Cardiac muscle cell (in vitro differentiated cells and primary cell): ENCODE data around the gene ITSN2. TPM values are rescaled to one million over a fixed set of nuclear protein-coding genes. Genes with fewer than 3 reads are reported as not detected.

Experiments used
- DNase-seq, 2 donors: peaks; one replicate each; pipeline versions ENCODE4 v3.0.0 to v3.0.0-alpha.2; 2010 to 2017; ENCODE audit warnings: low read depth in 1 of 2, low spot score in 1 of 2
- H3K27ac ChIP-seq: fragments of 200-600 bp; sonication (generic); 2 replicates; pipeline ENCODE4 v1.5.1; 2016
- H3K27me3 ChIP-seq: fragments of 200-600 bp; sonication (generic); 2 replicates; pipeline ENCODE4 v1.6.0; 2016; ENCODE audit warnings: control low read depth
- H3K36me3 ChIP-seq: fragments of 200-600 bp; sonication (generic); 2 replicates; pipeline ENCODE4 v1.5.1; 2016; ENCODE audit warnings: control low read depth
- H3K4me1 ChIP-seq: fragments of 200-600 bp; sonication (generic); 2 replicates; pipeline ENCODE4 v1.8.1; 2017; ENCODE audit warnings: low read depth, mild to moderate bottlenecking, mixed run types
- H3K4me3 ChIP-seq: fragments of 200-600 bp; sonication (generic); 2 replicates; pipeline ENCODE4 v1.5.1; 2016; ENCODE audit warnings: mild to moderate bottlenecking
- H3K9me3 ChIP-seq: fragments of 200-600 bp; sonication (generic); 2 replicates; pipeline ENCODE4 v1.5.1; 2017; ENCODE audit warnings: low read depth, mild to moderate bottlenecking, control low read depth
- polyA plus RNA-seq: library from polyadenylated mRNA; unstranded; fragments of >200 nt; fragmentation: Nextera tagmentation; extraction: Ambion mirVana; gene quantifications from 2 replicates; pipeline ENCODE4 v1.2.1, GENCODE V29; 2016
- total RNA-seq: library from RNA; depleted of rRNA; stranded (reverse); fragments of >200 nt; gene quantifications from 2 replicates; pipeline ENCODE4 v1.2.3, GENCODE V29; 2016
- TF ChIP-seq, protein P1 (sequence below): IDR thresholded peaks from 2 replicates; pipeline ENCODE4 v1.5.1; 2012; ENCODE audit warnings: low read depth, mild to moderate bottlenecking, low read length

Gene ITSN2
- total and polyA plus RNA-seq, 2 experiments from 2014 or later = 22.3 to 22.8 TPM

DNA sequence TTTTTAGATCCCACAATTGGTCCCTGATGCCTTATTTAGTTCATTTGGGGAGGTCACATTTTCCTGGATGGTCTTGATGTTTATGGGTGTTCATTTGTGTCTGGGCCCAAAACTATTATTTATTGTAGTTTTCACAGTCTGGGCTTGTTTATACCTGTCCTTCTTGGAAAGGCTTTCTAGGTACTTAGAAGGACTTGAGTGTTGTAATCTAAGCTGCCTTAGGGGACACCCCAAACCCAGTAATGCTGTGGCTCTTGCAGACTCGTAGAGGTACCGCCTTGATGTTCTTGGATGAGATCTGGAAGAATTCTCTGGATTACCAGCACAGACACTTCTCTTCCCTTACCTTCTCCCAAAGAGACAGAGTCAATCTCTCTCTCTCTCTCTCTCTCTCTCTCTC lies 25.0 kb upstream of the ITSN2 start:
- Histone ChIP-seq H3K36me3 (no peaks in the 10 kb centered on the region), H3K27me3 (no peaks in the 10 kb centered on the region), H3K4me1 (no peaks in the 10 kb centered on the region), H3K4me3 (no peak overlapping the region), H3K9me3 (no peaks in the 10 kb centered on the region), H3K27ac (no peak overlapping the region)
- TF ChIP-seq, protein P1, sequence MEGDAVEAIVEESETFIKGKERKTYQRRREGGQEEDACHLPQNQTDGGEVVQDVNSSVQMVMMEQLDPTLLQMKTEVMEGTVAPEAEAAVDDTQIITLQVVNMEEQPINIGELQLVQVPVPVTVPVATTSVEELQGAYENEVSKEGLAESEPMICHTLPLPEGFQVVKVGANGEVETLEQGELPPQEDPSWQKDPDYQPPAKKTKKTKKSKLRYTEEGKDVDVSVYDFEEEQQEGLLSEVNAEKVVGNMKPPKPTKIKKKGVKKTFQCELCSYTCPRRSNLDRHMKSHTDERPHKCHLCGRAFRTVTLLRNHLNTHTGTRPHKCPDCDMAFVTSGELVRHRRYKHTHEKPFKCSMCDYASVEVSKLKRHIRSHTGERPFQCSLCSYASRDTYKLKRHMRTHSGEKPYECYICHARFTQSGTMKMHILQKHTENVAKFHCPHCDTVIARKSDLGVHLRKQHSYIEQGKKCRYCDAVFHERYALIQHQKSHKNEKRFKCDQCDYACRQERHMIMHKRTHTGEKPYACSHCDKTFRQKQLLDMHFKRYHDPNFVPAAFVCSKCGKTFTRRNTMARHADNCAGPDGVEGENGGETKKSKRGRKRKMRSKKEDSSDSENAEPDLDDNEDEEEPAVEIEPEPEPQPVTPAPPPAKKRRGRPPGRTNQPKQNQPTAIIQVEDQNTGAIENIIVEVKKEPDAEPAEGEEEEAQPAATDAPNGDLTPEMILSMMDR = no peak
- no peak for DNase-seq

- Histone ChIP-seq H3K27ac (no peak overlapping the region), H3K9me3 (no peaks in the 10 kb centered on the region), H3K4me1 (no peaks in the 10 kb centered on the region), H3K27me3 (no peaks in the 10 kb centered on the region), H3K36me3 (no peaks in the 10 kb centered on the region), H3K4me3 (no peak overlapping the region)
- peak; percentile 79 to 80 for DNase-seq
- TF ChIP-seq, protein P1 = peak; percentile 73
Measured at GRCh38 chr2:24382363-24383073, 22.2 kb upstream of the ITSN2 start.

DNA sequence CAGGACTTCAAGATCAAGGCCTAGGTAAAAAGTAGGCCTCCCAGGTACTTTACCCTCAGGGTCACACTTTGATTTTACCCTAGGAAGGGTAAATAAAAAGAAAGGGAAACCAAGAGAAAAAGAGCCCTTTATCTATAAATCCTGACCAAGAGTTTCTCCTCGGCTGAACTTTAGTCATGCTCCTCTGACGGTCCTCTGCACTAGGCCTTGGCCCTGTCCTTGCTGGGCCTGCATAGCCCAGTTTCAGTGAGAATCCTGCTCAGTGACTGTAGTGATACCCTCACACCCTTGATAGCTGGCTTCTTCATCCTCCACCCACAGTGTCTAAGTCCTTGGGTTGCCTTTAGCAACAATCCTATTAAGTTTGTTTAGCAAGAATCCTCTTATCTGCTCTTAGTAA lies 20.5 kb upstream of the ITSN2 start:
- Histone ChIP-seq H3K9me3 (no peaks in the 10 kb centered on the region), H3K36me3 (no peaks in the 10 kb centered on the region), H3K4me3 (no peak overlapping the region), H3K4me1 (no peaks in the 10 kb centered on the region), H3K27me3 (no peaks in the 10 kb centered on the region), H3K27ac (no peak overlapping the region)
- TF ChIP-seq, protein P1 = no peak
- no peak for DNase-seq

- no peaks in the 10 kb centered on the region for H3K27me3 ChIP-seq
- no peaks in the 10 kb centered on the region for H3K36me3 ChIP-seq
- no peak overlapping the region for H3K27ac ChIP-seq
- H3K4me1 ChIP-seq = no peaks in the 10 kb centered on the region
- no peak for DNase-seq
- TF ChIP-seq, protein P1 = no peak
- no peaks in the 10 kb centered on the region for H3K9me3 ChIP-seq
- no peak overlapping the region for H3K4me3 ChIP-seq
Measured at GRCh38 chr2:24375349-24376087, 15.2 kb upstream of the ITSN2 start.

DNA sequence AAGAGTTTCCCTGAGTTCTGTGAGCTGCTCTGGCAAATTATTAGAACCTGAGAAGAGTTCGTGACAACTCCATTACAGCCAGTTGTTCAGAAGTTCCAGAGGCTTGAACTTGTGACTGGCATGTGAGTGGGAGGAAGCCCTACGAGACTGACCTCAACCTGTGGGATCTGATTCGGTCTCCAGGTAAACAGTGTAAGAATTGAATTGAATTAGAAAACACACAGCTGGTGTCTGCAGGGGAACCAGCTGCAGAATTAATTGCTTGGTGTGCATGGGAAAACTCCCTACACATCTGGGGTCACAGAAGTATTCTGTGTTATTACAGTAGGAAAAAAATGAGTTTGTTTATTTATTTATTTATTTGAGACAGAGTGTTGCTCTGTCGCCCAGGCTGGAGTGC lies 14.0 kb upstream of the ITSN2 start:
- TF ChIP-seq, protein P1 = no peak
- DNase-seq = no peak
- Histone ChIP-seq H3K27ac (no peak overlapping the region), H3K9me3 (no peaks in the 10 kb centered on the region), H3K4me3 (no peak overlapping the region), H3K36me3 (no peaks in the 10 kb centered on the region), H3K27me3 (no peaks in the 10 kb centered on the region), H3K4me1 (no peaks in the 10 kb centered on the region)
